NK-92 (cell line): Measurements from ENCODE around the gene QSER1.
"Not testable (repeated sequence)": the region's sequence is repeated elsewhere in the genome, so short reads cannot be mapped to it uniquely, and the experiment has no call there.

ENCODE experiments used
- DNase-seq: peaks from one replicate; lab custom pipeline; 2025; ENCODE audit not compliant: unreplicated experiment; lab: John Stamatoyannopoulos, UW

The QSER1 gene

GRCh38 chr11:32892355-32893092 is at the start of gene QSER1:
TSS of gene QSER1 (plus strand) at chr11:32892811. CDS start at chr11:32893126, 315 bp downstream.
- no peak for DNase-seq

GRCh38 chr11:32843544-32843943 is 49.1 kb upstream of the QSER1 start:
- no peak for DNase-seq

- no peak for DNase-seq
These were observed 45.1 kb upstream of the QSER1 start for GRCh38 chr11:32847511-32847910.

GRCh38 chr11:32849761-32850160 is 42.9 kb upstream of the QSER1 start:
- no peak for DNase-seq

GRCh38 chr11:32851251-32851650 is 41.4 kb upstream of the QSER1 start:
- no peak for DNase-seq

- DNase-seq: no peak
These were observed 40.4 kb upstream of the QSER1 start for GRCh38 chr11:32852207-32852606.

- no peak for DNase-seq
These were observed 37.0 kb upstream of the QSER1 start for GRCh38 chr11:32855601-32856000.

- no peak for DNase-seq
These were observed 33.9 kb upstream of the QSER1 start for GRCh38 chr11:32858731-32859130.

- DNase-seq: no peak
These were observed 30.6 kb upstream of the QSER1 start for GRCh38 chr11:32861850-32862577.

GRCh38 chr11:32864555-32864954 is 28.1 kb upstream of the QSER1 start:
- DNase-seq: no peak

- DNase-seq: not testable (repeated sequence)
These were observed 23.9 kb upstream of the QSER1 start for GRCh38 chr11:32868752-32869151.

GRCh38 chr11:32870676-32871075 is 21.9 kb upstream of the QSER1 start:
- no peak for DNase-seq

GRCh38 chr11:32874132-32874531 is 18.5 kb upstream of the QSER1 start:
- DNase-seq: no peak

- no peak for DNase-seq
These were observed 11.3 kb upstream of the QSER1 start for GRCh38 chr11:32881286-32881685.

- no peak for DNase-seq
These were observed 9.2 kb upstream of the QSER1 start for GRCh38 chr11:32883421-32883820.

GRCh38 chr11:32884023-32884422 is 8.6 kb upstream of the QSER1 start:
- DNase-seq: no peak

GRCh38 chr11:32884770-32885384 is 7.7 kb upstream of the QSER1 start:
- no peak for DNase-seq

GRCh38 chr11:32885556-32885955 is 7.1 kb upstream of the QSER1 start:
- DNase-seq: no peak

- DNase-seq: no peak
These were observed 6.4 kb upstream of the QSER1 start for GRCh38 chr11:32886180-32886579.

GRCh38 chr11:32887707-32888383 is 4.8 kb upstream of the QSER1 start:
- DNase-seq: not testable (repeated sequence)

GRCh38 chr11:32888384-32888710 is 4.3 kb upstream of the QSER1 start:
- not testable (repeated sequence) for DNase-seq

- no peak for DNase-seq
These were observed 3.8 kb upstream of the QSER1 start for GRCh38 chr11:32888805-32889204.
